ENCODE results near the gene AAMDC.
"Not testable (repeated sequence)": the region's sequence is repeated elsewhere in the genome, so short reads cannot be mapped to it uniquely, and the experiment has no call there.

The AAMDC gene

DNA sequence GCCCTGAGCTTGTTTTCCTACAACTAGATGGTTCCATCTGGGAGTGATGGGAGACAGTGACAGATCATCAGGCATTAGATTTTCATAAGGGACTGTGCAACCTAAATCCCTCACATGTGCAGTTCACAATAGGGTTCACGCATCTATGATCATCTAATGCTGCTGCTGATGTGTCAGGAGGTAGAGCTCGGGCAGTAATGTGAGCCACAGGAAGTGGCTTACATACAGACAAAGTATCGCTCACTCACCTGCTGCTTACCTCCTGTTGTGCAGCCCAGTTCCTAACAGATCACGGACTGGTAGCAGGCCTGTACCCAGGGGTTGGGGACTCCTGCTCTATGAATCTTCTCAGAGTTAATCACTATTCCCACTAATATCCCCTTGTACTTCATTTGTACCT, 12.4 kb downstream of the AAMDC start:
- TF ChIP-seq, protein P1, sequence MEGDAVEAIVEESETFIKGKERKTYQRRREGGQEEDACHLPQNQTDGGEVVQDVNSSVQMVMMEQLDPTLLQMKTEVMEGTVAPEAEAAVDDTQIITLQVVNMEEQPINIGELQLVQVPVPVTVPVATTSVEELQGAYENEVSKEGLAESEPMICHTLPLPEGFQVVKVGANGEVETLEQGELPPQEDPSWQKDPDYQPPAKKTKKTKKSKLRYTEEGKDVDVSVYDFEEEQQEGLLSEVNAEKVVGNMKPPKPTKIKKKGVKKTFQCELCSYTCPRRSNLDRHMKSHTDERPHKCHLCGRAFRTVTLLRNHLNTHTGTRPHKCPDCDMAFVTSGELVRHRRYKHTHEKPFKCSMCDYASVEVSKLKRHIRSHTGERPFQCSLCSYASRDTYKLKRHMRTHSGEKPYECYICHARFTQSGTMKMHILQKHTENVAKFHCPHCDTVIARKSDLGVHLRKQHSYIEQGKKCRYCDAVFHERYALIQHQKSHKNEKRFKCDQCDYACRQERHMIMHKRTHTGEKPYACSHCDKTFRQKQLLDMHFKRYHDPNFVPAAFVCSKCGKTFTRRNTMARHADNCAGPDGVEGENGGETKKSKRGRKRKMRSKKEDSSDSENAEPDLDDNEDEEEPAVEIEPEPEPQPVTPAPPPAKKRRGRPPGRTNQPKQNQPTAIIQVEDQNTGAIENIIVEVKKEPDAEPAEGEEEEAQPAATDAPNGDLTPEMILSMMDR (IDR thresholded peaks at IDR 0.05; ENCODE audit: insufficient read depth, low read depth, low read length, missing control alignments): no peak
- no peak for DNase-seq (ENCODE audit: low read depth)
- H3K4me3 ChIP-seq (ENCODE audit: low read depth, low read length): no peak overlapping the region

DNA sequence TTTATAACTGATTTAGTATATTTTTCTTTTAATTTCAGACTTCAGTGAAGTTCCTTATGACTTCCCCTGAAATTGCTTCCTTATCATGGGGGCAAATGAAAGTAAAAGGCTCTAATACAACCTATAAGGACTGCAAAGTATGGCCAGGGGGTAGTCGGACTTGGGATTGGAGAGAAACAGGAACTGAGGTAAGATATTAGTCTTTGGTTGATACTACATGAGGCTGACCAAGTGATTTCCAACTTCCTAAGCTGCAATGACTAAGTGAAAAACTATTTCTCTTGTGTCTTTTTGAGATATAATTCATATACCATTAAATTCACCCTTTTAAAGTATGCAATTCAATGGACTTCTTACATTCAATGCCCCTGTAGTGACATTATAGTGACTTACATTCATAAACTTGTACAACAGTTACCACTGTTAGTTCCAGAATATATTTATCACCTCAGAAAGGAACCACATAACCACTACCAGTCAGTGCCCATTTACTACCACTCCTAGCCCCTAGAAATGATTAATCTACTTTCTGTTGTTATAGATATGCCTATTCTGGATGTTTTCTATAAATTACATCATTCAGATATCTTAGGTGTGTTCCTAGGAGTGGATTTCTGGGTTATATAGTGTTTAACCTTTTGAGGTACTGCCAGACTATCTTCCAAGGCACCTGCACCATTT, 21.6 kb downstream of the AAMDC start:
- no peak for DNase-seq (ENCODE audit: low read depth)
- no peak overlapping the region for H3K4me3 ChIP-seq (ENCODE audit: low read depth, low read length)
- TF ChIP-seq, protein P1 (IDR thresholded peaks at IDR 0.05; ENCODE audit: insufficient read depth, low read depth, low read length, missing control alignments): no peak

DNA sequence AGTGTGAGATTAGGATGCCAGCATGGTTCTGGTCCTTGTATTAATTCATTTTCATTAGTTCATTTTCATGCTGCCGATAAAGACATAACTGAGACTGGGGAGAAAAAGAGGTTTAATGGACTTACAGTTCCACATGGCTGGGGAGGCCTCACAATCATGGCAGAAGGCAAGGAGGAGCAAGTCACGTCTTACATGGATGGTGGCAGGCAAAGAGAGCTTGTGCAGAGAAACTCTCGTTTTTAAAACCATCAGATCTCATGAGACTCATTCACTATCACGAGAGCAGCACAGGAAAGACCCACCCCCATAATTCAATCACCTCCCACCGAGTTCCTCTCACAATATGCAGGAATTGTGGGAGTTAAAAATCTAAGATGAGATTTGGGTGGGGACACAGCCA, 22.8 kb downstream of the AAMDC start:
- not testable (repeated sequence) for H3K4me3 ChIP-seq (ENCODE audit: low read depth, low read length); DNase-seq (ENCODE audit: low read depth)

DNA sequence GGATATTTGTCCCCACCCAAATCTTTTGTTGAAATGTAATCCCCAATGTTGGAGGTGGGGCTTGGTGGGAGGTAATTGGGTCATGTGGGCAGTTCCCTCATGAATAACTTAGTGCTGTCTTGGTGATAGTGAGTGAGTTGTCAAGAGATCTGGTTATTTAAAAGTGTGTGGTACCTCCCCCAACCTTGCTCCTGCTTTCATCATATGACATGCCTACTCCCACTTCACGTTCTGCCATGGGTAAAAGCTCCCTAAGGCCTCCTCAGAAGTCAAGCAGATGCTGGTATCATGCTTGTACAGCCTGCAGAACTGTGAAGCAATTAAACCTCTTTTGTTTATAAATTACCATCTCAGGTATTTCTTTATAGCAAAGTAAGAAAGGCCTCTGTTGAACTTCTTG, 30.6 kb downstream of the AAMDC start:
- H3K4me3 ChIP-seq (ENCODE audit: low read depth, low read length): no peak overlapping the region
- TF ChIP-seq, protein P1 (IDR thresholded peaks at IDR 0.05; ENCODE audit: insufficient read depth, low read depth, low read length, missing control alignments): no peak
- DNase-seq (ENCODE audit: low read depth): no peak

DNA sequence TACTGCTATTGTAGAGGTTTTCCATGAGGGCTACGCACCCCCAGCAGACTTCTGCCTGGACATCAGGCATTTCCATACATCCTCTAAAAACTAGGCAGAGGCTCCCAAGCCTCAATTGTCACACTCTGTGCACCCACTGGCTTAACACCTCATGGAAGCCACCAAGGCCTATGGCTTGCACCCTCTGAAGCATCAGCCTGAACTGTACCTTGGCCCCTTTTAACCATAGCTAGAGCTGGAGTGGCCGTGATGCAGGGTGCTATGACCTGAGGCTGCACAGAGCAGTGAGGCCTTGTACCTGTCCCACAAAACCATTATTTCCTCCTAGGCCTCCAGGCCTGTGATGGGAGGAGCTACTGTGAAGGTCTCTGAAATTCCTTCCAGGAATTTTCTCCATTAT, 33.9 kb downstream of the AAMDC start:
- no peak for DNase-seq (ENCODE audit: low read depth)
- no peak overlapping the region for H3K4me3 ChIP-seq (ENCODE audit: low read depth, low read length)
- TF ChIP-seq, protein P1 (IDR thresholded peaks at IDR 0.05; ENCODE audit: insufficient read depth, low read depth, low read length, missing control alignments): no peak

DNA sequence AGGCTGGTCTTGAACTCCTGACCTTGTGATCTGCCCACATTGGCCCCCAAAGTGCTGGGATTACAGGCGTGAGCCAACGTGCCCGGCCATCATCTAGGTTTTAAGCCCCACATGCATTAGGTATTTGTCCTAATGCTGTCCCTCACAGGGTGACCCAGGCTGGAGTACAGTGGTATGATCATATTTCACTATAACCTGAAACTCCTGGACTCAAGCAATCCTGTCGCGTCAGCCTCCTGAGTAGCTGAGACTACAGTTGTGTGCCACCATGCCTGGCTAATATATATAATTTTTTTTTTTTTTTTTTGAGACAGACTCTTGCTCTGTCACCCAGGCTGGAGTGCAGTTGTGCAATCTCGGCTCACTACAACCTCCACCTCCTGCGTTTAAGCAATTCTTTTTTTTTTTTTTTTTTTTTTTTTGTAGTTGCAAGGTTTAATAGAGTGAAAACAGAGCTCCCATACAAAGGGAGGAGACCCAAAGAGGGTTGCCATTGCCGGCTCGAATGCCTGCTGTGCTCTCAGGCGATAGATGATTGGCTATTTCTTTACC, 37.0 kb downstream of the AAMDC start:
- not testable (repeated sequence) for H3K4me3 ChIP-seq (ENCODE audit: low read depth, low read length); DNase-seq (ENCODE audit: low read depth)

DNA sequence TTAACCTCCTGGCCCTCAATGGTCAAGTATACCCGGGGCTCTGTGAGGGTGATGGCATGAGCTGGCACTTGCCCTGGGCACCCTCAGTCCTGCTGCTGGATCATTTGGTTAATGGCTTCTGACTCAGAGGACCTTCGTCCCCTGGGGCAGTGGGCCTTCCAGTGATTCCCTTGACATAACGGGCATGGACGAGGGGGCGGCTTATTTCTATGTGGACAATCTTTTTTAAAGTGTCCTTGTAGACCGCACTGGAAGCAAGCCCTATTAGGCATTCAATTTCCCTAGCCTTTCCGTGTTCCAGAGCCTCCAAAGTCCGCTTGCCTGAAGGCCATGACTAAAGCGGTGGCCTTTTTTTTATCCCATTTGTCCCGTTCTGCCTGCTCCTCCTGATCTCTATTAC, 40.5 kb downstream of the AAMDC start:
- DNase-seq (ENCODE audit: low read depth); H3K4me3 ChIP-seq (ENCODE audit: low read depth, low read length): not testable (repeated sequence)

DNA sequence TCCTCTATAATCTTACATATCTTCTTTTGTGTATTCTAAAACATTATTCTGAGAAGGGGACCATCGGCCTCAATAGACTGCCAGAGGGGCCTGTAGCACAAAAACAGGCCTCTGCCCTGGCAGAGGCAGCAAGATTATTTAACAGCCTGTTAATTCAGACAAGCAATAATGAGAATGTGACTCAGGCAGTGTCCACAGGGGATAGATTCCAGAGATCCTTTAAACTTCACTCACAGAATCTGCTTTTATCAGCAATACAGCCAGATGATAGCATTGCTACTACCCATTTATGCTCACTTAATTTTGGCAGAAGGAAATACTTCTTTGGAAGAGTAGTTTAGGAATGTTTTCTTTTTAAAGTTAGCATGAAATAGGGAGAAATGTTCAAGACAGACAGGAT, 44.9 kb downstream of the AAMDC start:
- DNase-seq (ENCODE audit: low read depth): no peak
- TF ChIP-seq, protein P1 (IDR thresholded peaks at IDR 0.05; ENCODE audit: insufficient read depth, low read depth, low read length, missing control alignments): no peak

More for the DNA sequence above, 44.9 kb downstream of the AAMDC start:
- H3K4me3 ChIP-seq (ENCODE audit: low read depth, low read length): no peak overlapping the region
